NCI-H1417 treated with DMSO at 0.1 percent for 48 hours (cell line): Measurements from ENCODE around the gene ADI1.

ENCODE experiments used
- DNase-seq: peaks from one replicate; lab custom pipeline; 2025; lab: John Stamatoyannopoulos, UW

Gene ADI1

GRCh38 chr2:3519255-3520205, at the start of gene ADI1:
ADI1 (minus strand) TSS chr2:3519531; CDS start chr2:3519487, 44 bp downstream.
- DNase-seq = peak; percentile 30

GRCh38 chr2:3566806-3567205, 47.5 kb upstream of the ADI1 start:
- DNase-seq = no peak

GRCh38 chr2:3565117-3565516, 45.8 kb upstream of the ADI1 start:
- no peak for DNase-seq

- DNase-seq = no peak
These were observed 44.2 kb upstream of the ADI1 start for GRCh38 chr2:3563521-3563976.

- DNase-seq = peak; percentile 95
These were observed 39.1 kb upstream of the ADI1 start, which contains the start of gene RNASEH1 for GRCh38 chr2:3558205-3559014. RNASEH1 (minus strand) TSS chr2:3558333; CDS start chr2:3558260, 73 bp downstream.

- DNase-seq = no peak
These were observed 38.4 kb upstream of the ADI1 start for GRCh38 chr2:3557639-3558204.

- no peak for DNase-seq
These were observed 34.6 kb upstream of the ADI1 start for GRCh38 chr2:3553946-3554345.

GRCh38 chr2:3547915-3548314, 28.6 kb upstream of the ADI1 start:
- DNase-seq = no peak

- no peak for DNase-seq
These were observed 26.6 kb upstream of the ADI1 start for GRCh38 chr2:3545788-3546478.

- DNase-seq = no peak
These were observed 23.8 kb upstream of the ADI1 start for GRCh38 chr2:3543023-3543683.

- no peak for DNase-seq
These were observed 22.8 kb upstream of the ADI1 start for GRCh38 chr2:3542107-3542506.

- no peak for DNase-seq
These were observed 20.5 kb upstream of the ADI1 start for GRCh38 chr2:3539836-3540235.

- DNase-seq = no peak
These were observed 17.6 kb upstream of the ADI1 start for GRCh38 chr2:3536682-3537632.

GRCh38 chr2:3535794-3536681, 16.7 kb upstream of the ADI1 start:
- no peak for DNase-seq

- DNase-seq = no peak
These were observed 16.1 kb upstream of the ADI1 start for GRCh38 chr2:3535467-3535793.

- DNase-seq = no peak
These were observed 15.0 kb upstream of the ADI1 start for GRCh38 chr2:3534251-3534814.

- DNase-seq = no peak
These were observed 14.5 kb upstream of the ADI1 start for GRCh38 chr2:3533836-3534235.

- DNase-seq = no peak
These were observed 13.6 kb upstream of the ADI1 start for GRCh38 chr2:3532941-3533340.
